ENCODE results near the gene CYSRT1. TPM values are rescaled to one million over a fixed set of nuclear protein-coding genes. Genes with fewer than 3 reads are reported as not detected.

Gene CYSRT1
- polyA plus RNA-seq, 3 donors: 10.9 to 17.0 (median 16.3) TPM

- DNase-seq: no peak
Measured at GRCh38 chr9:137225699-137226331, 841 bp downstream of the CYSRT1 start.

DNA sequence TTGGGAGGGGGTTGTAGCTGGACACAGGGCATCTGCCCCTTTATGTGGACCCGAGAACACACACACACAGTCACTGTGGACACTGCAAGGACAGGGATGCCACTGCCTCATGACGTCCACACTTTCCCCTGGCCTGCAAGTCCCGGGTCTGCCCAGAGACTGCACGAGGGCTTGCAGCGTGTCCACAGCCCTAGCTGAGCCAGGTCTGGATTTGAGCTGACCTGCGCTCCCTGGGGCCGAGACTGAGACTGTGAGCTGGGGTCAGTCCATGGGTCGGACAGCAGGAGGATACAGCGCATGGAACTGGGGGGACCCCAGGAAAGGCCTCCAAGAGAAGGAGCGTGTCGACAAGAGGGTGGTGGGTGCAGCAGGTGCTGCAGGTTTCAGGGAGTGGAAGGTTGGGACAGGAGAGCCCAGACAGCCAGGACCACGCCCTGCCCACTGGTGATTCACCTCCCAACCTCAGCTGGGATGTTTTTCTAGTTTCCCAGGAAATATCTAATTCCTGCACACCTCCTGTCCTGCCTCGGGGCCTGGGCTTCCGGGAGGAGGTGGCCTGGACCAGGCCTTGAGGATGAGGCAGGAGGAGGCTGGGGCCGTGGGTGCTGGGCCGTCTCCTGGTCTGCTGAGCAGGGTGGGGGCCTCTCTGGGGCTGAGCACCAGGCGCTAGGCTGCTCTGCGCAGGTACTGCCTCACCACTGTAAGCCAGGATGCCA is 1.5 kb downstream of the CYSRT1 start:
- DNase-seq: no peak

DNA sequence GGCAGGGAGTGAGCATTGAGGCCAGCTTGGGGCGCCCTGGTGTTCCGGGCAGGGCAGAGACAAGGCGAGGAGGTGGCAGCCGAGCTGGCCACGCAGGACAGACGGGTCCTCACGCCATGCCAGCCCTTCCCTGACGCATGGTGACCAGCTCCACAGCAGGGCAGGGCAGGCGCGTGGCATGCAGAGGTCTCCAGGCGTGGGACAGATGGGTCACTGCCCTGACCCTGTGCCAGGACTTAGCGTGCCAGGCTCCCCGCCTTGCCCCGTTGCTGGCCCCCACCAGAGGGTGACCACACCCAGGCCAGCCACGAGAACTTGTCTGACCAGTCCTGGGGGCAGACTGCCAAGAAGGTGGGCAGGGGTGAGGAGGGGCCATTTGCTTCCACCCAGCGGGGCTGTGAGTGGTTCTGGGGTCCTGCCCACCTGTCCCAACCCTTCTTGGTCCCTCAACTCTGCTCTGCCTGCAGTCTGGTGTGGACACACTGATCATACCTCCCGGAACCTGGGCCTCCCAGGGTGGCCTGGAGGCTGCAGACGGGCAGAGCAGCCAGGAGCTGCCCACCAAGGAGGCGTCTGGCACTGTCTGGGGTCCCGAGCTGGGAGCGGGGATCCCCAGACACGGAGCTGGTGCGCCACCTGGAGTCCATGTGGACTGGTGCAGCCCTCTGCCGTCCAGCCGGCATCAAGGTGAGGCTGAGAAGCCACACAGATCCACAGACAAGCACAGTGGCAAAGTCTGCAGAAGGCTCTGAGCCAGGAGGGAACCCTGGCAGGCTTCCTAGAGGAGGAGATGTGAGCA is 2.3 kb downstream of the CYSRT1 start, which contains the start of gene RNF224:
TSS of gene RNF224 (plus strand) at position 449 of the 799 bp plus-strand sequence. CDS start 834 bp downstream, outside the sequence.
- peak; percentile 75 for DNase-seq

DNA sequence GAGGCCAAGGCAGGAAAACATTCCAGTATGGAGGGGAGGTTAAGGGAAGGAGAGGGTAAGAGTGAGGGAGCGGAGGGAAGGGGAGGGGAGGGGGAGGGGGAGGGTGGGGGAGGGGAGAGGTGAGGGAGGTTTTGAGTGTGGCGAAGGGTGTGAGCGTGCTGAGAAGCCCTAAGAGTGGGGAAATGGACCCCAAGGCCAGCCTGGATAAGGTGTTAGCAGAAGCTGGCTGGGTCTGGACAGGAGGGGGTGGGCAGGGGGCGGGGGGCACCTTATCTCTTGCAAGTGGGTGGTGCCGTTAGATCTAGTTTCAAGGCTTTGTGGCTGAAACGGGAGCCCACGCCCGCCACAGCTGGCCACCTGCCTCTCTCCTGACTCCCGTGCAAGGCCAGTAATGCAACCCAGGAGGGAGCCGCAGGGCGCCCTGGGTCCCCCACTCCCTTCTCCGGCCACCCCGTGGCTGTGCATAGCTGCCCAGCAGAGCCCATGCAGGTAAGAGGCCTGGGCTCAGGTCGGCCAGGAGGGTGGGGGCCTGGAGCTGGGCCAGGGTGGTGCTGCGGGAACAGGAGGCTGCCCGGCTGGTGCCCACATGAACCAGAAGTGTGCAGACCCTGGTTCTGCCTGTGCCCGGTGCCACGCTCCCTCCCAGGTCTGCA is 3.0 kb downstream of the CYSRT1 start:
- no peak for DNase-seq

DNA sequence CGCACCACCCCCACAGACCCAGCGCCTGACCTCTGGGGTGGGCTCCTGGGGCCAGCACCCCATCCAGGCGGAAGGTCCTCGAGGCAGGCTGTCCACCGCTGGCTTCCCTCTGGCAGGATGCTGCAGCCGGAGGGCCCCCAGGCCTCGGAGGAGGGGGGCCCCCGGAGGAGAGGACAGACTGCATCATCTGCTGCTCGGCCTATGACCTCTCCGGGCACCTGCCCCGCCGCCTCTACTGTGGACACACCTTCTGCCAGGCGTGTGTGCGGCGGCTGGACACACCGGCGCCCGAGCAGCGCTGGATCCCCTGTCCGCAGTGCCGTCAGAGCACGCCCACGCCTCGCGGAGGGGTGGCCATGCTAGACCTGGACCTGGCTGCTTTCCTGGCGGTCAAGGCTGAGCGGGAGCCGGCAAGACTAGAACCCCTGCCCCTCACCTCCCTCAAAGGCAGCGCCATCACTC is 3.6 kb downstream of the CYSRT1 start:
- DNase-seq: no peak

DNA sequence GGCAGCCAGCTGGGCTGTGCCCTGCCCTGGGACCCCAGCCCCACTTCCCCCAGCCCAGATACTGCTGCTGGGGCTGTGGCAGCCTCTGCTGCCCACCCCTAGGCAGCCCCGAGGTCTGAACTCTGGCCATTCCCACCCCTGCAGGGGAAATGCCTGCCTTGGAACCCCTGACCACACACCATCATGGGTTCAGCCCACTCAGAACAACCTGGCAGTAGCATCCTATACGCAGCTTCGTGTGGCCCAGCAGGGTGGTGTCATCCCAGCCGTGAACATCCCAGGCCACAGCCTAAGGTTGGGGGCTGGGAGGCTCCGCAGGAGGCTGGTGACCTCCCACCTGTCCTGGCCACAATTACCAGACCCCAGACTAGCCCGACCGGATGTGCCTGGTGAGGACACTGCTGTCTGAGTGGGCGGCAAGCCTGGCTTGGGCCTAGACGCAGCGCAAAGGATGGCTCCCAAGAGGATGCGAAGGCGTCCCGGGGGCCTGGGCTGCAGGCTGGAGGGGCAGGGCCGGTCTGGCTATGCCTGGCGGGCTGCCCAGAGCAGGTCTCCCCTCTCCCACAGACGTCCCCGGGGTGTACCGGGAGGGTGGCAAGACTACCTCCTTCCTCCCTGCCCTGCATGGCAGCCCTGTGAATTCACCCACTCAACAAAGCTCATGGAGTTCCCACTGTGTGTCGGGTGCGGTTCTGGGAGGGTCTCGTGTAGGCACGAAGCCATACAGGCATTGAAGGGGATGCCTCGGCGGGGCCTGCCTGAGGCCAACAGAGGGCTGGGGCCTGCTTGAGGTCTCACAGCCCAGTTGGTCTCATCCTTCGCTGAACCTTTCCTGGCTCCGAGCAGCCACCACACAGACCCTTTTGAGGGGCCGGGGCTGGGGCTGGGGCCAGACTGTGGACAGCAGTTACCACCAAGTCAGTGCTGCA is 4.3 kb downstream of the CYSRT1 start:
- DNase-seq: no peak

- DNase-seq: no peak
Measured at GRCh38 chr9:137229903-137230704, 5.1 kb downstream of the CYSRT1 start.

DNA sequence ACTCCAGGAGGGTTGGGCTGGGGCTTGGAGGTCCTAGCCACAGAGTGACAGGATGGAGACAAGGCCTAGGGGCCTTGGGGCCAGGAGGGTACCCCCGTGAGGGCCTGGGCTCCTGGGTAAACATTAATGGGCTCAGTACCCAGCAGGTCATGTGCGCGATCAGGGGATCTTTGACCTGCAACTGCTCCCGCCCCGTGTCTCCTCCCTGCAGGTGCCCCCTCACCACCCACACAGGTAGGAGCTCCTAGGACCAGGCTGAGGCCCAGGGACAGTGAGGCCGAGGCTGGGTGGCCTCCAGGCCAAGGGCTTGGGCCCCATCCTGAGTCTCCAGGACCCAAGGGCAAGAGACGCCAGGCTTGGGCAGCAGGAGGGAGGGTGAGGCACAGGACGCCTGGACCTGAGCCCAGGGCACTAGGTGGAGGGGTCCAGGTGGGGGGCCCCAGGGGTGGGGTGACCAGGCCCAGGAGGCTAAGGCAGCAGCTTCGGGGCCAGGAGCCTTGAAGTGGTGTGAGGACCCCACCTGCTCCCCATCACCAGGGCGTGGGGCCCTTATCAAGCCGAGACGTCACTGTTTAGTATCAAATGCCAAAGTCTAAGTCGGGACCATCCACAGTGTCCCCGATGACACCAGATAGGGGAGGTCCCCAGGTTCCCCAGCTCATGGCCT is 5.9 kb downstream of the CYSRT1 start, which contains the start of gene SLC34A3:
TSS of gene SLC34A3 (plus strand) at position 197 of the 667 bp plus-strand sequence. CDS start 802 bp downstream, outside the sequence.
- DNase-seq: no peak

DNA sequence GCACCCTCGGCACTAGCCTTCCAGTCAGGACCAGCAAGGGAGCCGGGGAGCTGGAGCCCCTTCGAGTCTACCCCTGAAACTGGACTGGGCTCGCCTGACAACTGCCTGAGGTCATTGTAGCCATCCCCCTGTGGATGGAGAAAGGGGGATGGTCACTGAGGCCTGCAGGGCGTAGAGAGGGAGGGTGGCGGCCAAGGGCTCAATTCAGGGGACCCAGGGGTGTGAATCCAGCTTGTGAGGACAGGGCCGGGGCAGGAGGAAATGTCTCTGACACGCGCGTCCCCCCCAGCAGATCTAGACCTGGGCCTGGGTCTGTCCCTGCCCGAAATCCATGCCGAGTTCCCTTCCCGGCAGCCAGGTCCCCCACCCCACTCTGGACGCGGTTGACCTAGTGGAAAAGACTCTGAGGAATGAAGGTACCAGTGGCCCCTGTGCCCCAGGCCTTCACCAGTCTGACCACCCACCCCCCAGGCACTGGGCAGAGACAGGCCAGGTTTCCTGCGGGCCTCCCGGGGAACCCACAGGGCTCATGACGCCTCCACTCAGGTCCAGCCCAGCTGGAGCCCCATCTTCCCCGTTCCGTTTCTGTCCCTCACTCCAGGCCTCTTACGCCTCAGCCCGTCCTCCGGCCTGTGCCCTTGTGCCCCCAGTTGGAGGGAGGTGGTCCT is 6.5 kb downstream of the CYSRT1 start:
- no peak for DNase-seq

DNA sequence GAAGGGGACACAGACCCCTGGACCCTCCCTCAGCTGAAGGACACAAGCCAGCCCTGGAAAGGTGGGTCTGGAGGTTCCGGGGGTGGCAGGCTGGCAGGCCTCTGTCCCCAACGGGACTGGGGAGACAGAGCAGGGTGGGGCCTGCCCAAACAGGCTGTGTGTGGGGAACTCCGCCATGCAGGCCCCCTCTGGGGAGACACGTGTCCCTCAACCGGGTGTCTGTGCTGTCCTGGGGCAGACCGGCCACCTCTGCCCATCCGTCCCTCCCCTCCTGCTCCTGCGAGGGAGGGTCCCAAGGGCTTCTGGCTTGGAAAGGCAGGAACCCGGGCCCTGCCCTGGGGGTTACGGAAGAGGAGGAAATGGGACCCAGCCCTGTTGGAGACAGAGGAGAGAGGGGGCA is 7.1 kb downstream of the CYSRT1 start:
- DNase-seq: no peak

DNA sequence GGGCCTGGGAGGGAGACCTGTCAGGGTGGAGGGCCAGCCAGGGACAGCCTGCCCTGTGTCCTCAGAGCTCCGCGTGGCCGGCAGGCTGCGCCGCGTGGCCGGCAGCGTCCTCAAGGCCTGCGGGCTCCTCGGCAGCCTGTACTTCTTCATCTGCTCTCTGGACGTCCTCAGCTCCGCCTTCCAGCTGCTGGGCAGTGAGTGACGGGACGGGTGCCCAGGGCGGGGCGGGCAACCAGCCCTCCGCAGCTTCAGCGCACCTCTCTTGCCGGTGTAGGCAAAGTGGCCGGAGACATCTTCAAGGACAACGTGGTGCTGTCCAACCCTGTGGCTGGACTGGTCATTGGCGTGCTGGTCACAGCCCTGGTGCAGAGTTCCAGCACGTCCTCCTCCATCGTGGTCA is 7.5 kb downstream of the CYSRT1 start:
- no peak for DNase-seq

GRCh38 chr9:137233143-137233980 is 8.4 kb downstream of the CYSRT1 start:
- no peak for DNase-seq

DNA sequence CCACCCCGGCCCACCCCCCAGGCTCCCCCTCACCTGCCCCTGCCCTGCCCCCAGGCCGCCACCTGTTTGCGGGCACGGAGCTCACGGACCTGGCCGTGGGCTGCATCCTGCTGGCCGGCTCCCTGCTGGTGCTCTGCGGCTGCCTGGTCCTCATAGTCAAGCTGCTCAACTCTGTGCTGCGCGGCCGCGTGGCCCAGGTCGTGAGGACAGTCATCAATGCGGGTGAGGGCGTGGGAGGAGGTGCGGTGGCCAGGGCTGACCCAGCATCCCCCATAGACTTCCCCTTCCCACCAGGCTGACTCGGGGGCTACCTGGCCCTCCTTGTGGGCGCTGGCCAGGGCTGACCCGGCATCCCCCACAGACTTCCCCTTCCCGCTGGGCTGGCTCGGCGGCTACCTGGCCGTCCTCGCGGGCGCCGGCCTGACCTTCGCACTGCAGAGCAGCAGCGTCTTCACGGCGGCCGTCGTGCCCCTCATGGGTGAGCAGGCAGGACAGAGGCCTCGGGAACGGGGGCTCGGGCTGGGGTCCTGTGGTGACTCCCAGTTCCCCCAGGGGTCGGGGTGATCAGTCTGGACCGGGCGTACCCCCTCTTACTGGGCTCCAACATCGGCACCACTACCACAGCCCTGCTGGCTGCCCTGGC is 9.2 kb downstream of the CYSRT1 start:
- no peak for DNase-seq

DNA sequence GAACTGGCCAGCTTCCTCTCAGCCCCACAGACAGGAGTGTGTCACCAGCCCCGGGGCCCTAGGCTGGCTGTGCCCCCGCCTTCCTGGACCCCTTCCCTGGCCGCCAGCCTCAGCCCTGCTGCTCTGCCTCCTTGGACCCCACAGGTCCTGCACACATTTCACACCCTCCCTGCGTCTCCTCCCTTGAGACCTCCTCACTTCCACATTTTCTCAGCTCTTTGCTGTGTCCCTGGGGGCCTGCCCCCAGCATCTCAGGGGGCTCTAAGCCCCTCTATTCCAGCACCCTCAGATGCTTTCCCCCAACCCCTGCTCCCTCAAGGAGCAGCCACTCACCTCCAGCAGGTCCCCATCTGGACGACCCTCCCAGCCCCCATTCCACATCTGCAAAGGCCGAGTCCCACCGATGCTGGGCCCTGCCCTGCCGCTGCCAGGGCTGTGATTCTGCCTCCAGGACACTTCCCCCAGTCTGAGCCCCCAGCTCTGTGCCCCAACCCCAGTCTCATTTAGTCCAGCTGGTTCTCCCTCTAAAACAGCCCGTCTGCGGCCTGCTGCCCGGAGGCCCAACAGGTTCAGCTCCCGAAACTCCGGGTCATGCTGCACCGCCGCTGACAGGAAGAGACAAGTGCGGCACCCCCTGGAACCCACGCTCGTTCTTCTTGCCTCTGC is 9.9 kb downstream of the CYSRT1 start:
- DNase-seq: no peak

- DNase-seq: no peak
Measured at GRCh38 chr9:137235424-137236237, 10.7 kb downstream of the CYSRT1 start.
